ENCODE results near the gene HSPA8. TPM values are rescaled to one million over a fixed set of nuclear protein-coding genes. Genes with fewer than 3 reads are reported as not detected.
"Not testable (repeated sequence)": the region's sequence is repeated elsewhere in the genome, so short reads cannot be mapped to it uniquely, and the experiment has no call there.

Gene HSPA8
- total RNA-seq, 1 donor from 2014 or later = 1,872 TPM

- no peak for DNase-seq (ENCODE audit: low read depth)
- no peak overlapping the region for H3K4me3 ChIP-seq (ENCODE audit: low read depth, low read length)
- TF ChIP-seq CTCF (conservative IDR thresholded peaks at IDR 0.05; ENCODE audit: low read depth, low read length) = no peak
Measured at GRCh38 chr11:123100379-123101085, 38.6 kb upstream of the HSPA8 start.

GRCh38 chr11:123098990-123099389 lies 37.1 kb upstream of the HSPA8 start:
- no peak overlapping the region for H3K4me3 ChIP-seq (ENCODE audit: low read depth, low read length)
- DNase-seq (ENCODE audit: low read depth) = no peak
- TF ChIP-seq CTCF (conservative IDR thresholded peaks at IDR 0.05; ENCODE audit: low read depth, low read length) = no peak

GRCh38 chr11:123093739-123094138 lies 31.8 kb upstream of the HSPA8 start:
- H3K4me3 ChIP-seq (ENCODE audit: low read depth, low read length) = no peak overlapping the region
- no peak for TF ChIP-seq CTCF (conservative IDR thresholded peaks at IDR 0.05; ENCODE audit: low read depth, low read length)
- DNase-seq (ENCODE audit: low read depth) = no peak

GRCh38 chr11:123091506-123091905 lies 29.6 kb upstream of the HSPA8 start:
- no peak for TF ChIP-seq CTCF (conservative IDR thresholded peaks at IDR 0.05; ENCODE audit: low read depth, low read length)
- no peak overlapping the region for H3K4me3 ChIP-seq (ENCODE audit: low read depth, low read length)
- no peak for DNase-seq (ENCODE audit: low read depth)

- H3K4me3 ChIP-seq (ENCODE audit: low read depth, low read length); DNase-seq (ENCODE audit: low read depth): not testable (repeated sequence)
Measured at GRCh38 chr11:123090168-123090567, 28.2 kb upstream of the HSPA8 start.

GRCh38 chr11:123088896-123089295 lies 27.0 kb upstream of the HSPA8 start:
- not testable (repeated sequence) for DNase-seq (ENCODE audit: low read depth)

GRCh38 chr11:123087657-123088056 lies 25.7 kb upstream of the HSPA8 start:
- DNase-seq (ENCODE audit: low read depth); H3K4me3 ChIP-seq (ENCODE audit: low read depth, low read length): not testable (repeated sequence)

More at GRCh38 chr11:123088896-123089295, 27.0 kb upstream of the HSPA8 start:
- not testable (repeated sequence) for H3K4me3 ChIP-seq (ENCODE audit: low read depth, low read length)

- TF ChIP-seq CTCF (conservative IDR thresholded peaks at IDR 0.05; ENCODE audit: low read depth, low read length) = no peak
- DNase-seq (ENCODE audit: low read depth) = no peak
- H3K4me3 ChIP-seq (ENCODE audit: low read depth, low read length) = no peak overlapping the region
Measured at GRCh38 chr11:123086305-123086704, 24.4 kb upstream of the HSPA8 start.
